Islet precursor cell (in vitro differentiated cells): ENCODE results near the gene MYO9B.

Experiments used
- DNase-seq: peaks from one replicate; pipeline ENCODE4 v3.0.0-alpha.2; 2018

The MYO9B gene

GRCh38 chr19:17194608-17195007, 119.0 kb downstream of the MYO9B start:
- DNase-seq: no peak

- no peak for DNase-seq
These were observed 119.5 kb downstream of the MYO9B start for GRCh38 chr19:17195106-17195505.

- no peak for DNase-seq
These were observed 121.0 kb downstream of the MYO9B start for GRCh38 chr19:17196610-17197009.

- no peak for DNase-seq
These were observed 122.1 kb downstream of the MYO9B start for GRCh38 chr19:17197666-17198065.

GRCh38 chr19:17200408-17201079, 125.0 kb downstream of the MYO9B start:
- DNase-seq: no peak

GRCh38 chr19:17202249-17202648, 126.7 kb downstream of the MYO9B start:
- DNase-seq: peak; percentile 43

GRCh38 chr19:17202713-17203112, 127.1 kb downstream of the MYO9B start:
- DNase-seq: no peak

- DNase-seq: peak; percentile 83
These were observed 129.9 kb downstream of the MYO9B start for GRCh38 chr19:17205237-17206140.

- no peak for DNase-seq
These were observed 131.4 kb downstream of the MYO9B start for GRCh38 chr19:17206736-17207581.

GRCh38 chr19:17209126-17210036, 133.8 kb downstream of the MYO9B start:
- peak; percentile 96 for DNase-seq

- DNase-seq: no peak
These were observed 134.7 kb downstream of the MYO9B start for GRCh38 chr19:17210296-17210695.

- no peak for DNase-seq
These were observed 136.2 kb downstream of the MYO9B start for GRCh38 chr19:17211547-17212446.

GRCh38 chr19:17213334-17213733, 137.8 kb downstream of the MYO9B start:
- DNase-seq: peak; percentile 55

- DNase-seq: peak; percentile 49
These were observed 139.0 kb downstream of the MYO9B start for GRCh38 chr19:17214508-17215126.

GRCh38 chr19:17215127-17215971, 139.8 kb downstream of the MYO9B start, which contains the start of gene USE1:
USE1 (plus strand) TSS chr19:17215357; CDS start chr19:17215406, 49 bp downstream.
- peak; percentile 93 for DNase-seq

GRCh38 chr19:17216058-17216670, 140.6 kb downstream of the MYO9B start:
- DNase-seq: no peak

- DNase-seq: no peak
These were observed 143.7 kb downstream of the MYO9B start for GRCh38 chr19:17219286-17219685.

- peak; percentile 74 for DNase-seq
These were observed 144.7 kb downstream of the MYO9B start for GRCh38 chr19:17220207-17220758.

- peak; percentile 32 for DNase-seq
These were observed 149.5 kb downstream of the MYO9B start for GRCh38 chr19:17225053-17225452.
